ENCODE data around the gene RNF224.

RNF224 gene

GRCh38 chr9:137229903-137230704, 2.8 kb downstream of the RNF224 start:
- no peak for DNase-seq
- Histone ChIP-seq H3K27me3 (ENCODE audit: insufficient read depth, low read depth, severe bottlenecking) (no peaks in the 10 kb centered on the region), H3K9me3 (ENCODE audit: severe bottlenecking) (no peaks in the 10 kb centered on the region), H3K36me3 (no peaks in the 10 kb centered on the region), H3K27ac (no peak overlapping the region), H3K4me3 (ENCODE audit: low read depth, low read length) (no peak overlapping the region)
- TF ChIP-seq CTCF (IDR thresholded peaks at IDR 0.05; ENCODE audit: low read depth, low read length) = no peak

- Histone ChIP-seq H3K27ac (no peak within 1 kb of the TSS), H3K36me3 (no peaks in the 10 kb centered on the region), H3K27me3 (ENCODE audit: insufficient read depth, low read depth, severe bottlenecking) (no peaks in the 10 kb centered on the region), H3K4me3 (ENCODE audit: low read depth, low read length) (no peak within 1 kb of the TSS), H3K9me3 (ENCODE audit: severe bottlenecking) (no peaks in the 10 kb centered on the region)
- no peak for TF ChIP-seq CTCF (IDR thresholded peaks at IDR 0.05; ENCODE audit: low read depth, low read length)
- no peak for DNase-seq
Observed at GRCh38 chr9:137230705-137231371, 3.5 kb downstream of the RNF224 start, which contains the start of gene SLC34A3. SLC34A3 (plus strand) TSS chr9:137230901; CDS start chr9:137231703, 802 bp downstream.

GRCh38 chr9:137231372-137232039, 4.2 kb downstream of the RNF224 start:
- no peak for DNase-seq
- Histone ChIP-seq H3K9me3 (ENCODE audit: severe bottlenecking) (no peaks in the 10 kb centered on the region), H3K27ac (no peak overlapping the region), H3K27me3 (ENCODE audit: insufficient read depth, low read depth, severe bottlenecking) (no peaks in the 10 kb centered on the region), H3K4me3 (ENCODE audit: low read depth, low read length) (no peak overlapping the region), H3K36me3 (no peaks in the 10 kb centered on the region)
- TF ChIP-seq CTCF (IDR thresholded peaks at IDR 0.05; ENCODE audit: low read depth, low read length) = no peak

- H3K27ac ChIP-seq = no peak overlapping the region
- no peaks in the 10 kb centered on the region for H3K27me3 ChIP-seq (ENCODE audit: insufficient read depth, low read depth, severe bottlenecking)
- no peak overlapping the region for H3K4me3 ChIP-seq (ENCODE audit: low read depth, low read length)
- no peak for DNase-seq
- H3K9me3 ChIP-seq (ENCODE audit: severe bottlenecking) = no peaks in the 10 kb centered on the region
- no peaks in the 10 kb centered on the region for H3K36me3 ChIP-seq
- no peak for TF ChIP-seq CTCF (IDR thresholded peaks at IDR 0.05; ENCODE audit: low read depth, low read length)
Observed at GRCh38 chr9:137232101-137232500, 4.8 kb downstream of the RNF224 start.

- no peaks in the 10 kb centered on the region for H3K36me3 ChIP-seq
- no peak for TF ChIP-seq CTCF (IDR thresholded peaks at IDR 0.05; ENCODE audit: low read depth, low read length)
- DNase-seq = no peak
- H3K27me3 ChIP-seq (ENCODE audit: insufficient read depth, low read depth, severe bottlenecking) = no peaks in the 10 kb centered on the region
- no peak overlapping the region for H3K27ac ChIP-seq
- H3K4me3 ChIP-seq (ENCODE audit: low read depth, low read length) = no peak overlapping the region
- no peaks in the 10 kb centered on the region for H3K9me3 ChIP-seq (ENCODE audit: severe bottlenecking)
Observed at GRCh38 chr9:137232510-137232909, 5.2 kb downstream of the RNF224 start.

Data from WERI-Rb-1 (cell line).